Adrenal gland (tissue), 5 donors: ENCODE data around the gene LRCH1.

Experiments used
- POLR2A ChIP-seq, 2 donors: fragments of 450-650 bp; IDR thresholded peaks; one replicate each; pipeline ENCODE4 v1.6.1; 2017; ENCODE audit warnings: antibody characterized with exemption in 2 of 2, mild to moderate bottlenecking in 2 of 2, moderate library complexity in 1 of 2
- TF ChIP-seq, protein P1 (sequence below), 6 experiments: fragments of 450-650 bp in 4 of 6; fragments of 200-600 bp in 2 of 6; sonication (generic) in 1 of 6; IDR thresholded peaks; 1 replicate in 5 of 6; 2 replicates in 1 of 6; pipeline versions ENCODE4 v1.5.1 to v1.8.0; 2016 to 2021; ENCODE audit warnings: antibody characterized with exemption in 6 of 6, mild to moderate bottlenecking in 2 of 6, moderate library complexity in 1 of 6
- donor health status: DM: no; HTN: no; CAD: no.

DNA sequence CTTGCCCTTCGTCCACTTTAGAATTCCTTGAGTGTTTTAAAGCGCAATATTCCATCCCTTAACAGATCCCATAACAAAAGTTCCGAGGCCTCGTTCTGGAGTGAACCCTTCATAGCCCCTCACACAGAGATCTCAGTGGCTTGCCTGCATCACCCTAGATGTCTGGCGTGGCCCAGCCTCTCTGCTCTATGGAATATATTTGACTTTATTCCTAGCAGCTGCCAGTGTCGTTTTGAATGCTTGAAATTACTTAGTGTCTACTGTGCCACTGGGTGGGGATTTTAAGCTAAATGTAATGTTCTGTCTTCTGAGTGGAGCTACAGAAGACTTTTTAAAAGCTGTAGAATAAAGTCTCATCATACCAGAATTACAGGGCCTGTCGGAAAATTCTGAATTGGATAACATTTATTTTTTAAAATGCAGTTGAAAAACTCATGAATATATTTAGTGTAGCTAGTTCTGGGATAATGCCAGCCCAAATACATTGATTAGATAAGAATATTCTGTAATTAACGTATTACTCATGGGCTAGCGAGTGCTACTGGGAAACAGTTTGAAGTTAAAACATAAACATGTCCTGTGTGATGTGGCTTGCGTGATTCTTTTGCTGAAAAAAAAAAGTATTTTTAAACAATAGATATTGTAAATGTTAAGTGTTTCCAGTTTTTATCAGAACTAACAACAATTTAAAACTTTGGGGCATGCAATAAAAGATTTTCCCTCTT is 132.2 kb downstream of the LRCH1 start:
- TF ChIP-seq POLR2A (IDR thresholded peaks at IDR 0.05): no peak
- TF ChIP-seq, protein P1, sequence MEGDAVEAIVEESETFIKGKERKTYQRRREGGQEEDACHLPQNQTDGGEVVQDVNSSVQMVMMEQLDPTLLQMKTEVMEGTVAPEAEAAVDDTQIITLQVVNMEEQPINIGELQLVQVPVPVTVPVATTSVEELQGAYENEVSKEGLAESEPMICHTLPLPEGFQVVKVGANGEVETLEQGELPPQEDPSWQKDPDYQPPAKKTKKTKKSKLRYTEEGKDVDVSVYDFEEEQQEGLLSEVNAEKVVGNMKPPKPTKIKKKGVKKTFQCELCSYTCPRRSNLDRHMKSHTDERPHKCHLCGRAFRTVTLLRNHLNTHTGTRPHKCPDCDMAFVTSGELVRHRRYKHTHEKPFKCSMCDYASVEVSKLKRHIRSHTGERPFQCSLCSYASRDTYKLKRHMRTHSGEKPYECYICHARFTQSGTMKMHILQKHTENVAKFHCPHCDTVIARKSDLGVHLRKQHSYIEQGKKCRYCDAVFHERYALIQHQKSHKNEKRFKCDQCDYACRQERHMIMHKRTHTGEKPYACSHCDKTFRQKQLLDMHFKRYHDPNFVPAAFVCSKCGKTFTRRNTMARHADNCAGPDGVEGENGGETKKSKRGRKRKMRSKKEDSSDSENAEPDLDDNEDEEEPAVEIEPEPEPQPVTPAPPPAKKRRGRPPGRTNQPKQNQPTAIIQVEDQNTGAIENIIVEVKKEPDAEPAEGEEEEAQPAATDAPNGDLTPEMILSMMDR (IDR thresholded peaks at IDR 0.05): no peak
